ENCODE data around the gene TUBGCP6. TPM values are rescaled to one million over a fixed set of nuclear protein-coding genes. Genes with fewer than 3 reads are reported as not detected.

The TUBGCP6 gene
- total and polyA plus RNA-seq, 9 donors, result 21.4 to 35.3 (median 26.2) TPM

- H3K27ac ChIP-seq (ENCODE audit: low read length), result no peak within 1 kb of the TSS
- H3K9me3 ChIP-seq (replicated peaks; ENCODE audit: control insufficient read depth, low read depth, low read length), result no peaks in the 10 kb centered on the region
- peak within 1 kb of the TSS; percentile 59 for H3K4me3 ChIP-seq (ENCODE audit: low read length)
- WGBS (ENCODE audit: insufficient coverage), result under 1% methylated on average over 78 of the region's 81 CpGs
- DNase-seq, result peak; percentile 85
- peaks cover 32% of the 10 kb centered on the region for H3K36me3 ChIP-seq (ENCODE audit: control insufficient read depth, insufficient read depth, low read length)
- no peaks in the 10 kb centered on the region for H3K27me3 ChIP-seq (ENCODE audit: control insufficient read depth, insufficient read depth, low read length)
- H3K4me1 ChIP-seq (ENCODE audit: control insufficient read depth, insufficient read depth, low read length), result peaks cover 22% of the 10 kb centered on the region
These were observed 6.0 kb upstream of the TUBGCP6 start, which contains the start of gene HDAC10 for GRCh38 chr22:50250555-50251476. HDAC10 (minus strand) TSS chr22:50251265; CDS start chr22:50251032, 233 bp downstream.

GRCh38 chr22:50250249-50250554, 5.4 kb upstream of the TUBGCP6 start:
- Histone ChIP-seq H3K36me3 (ENCODE audit: control insufficient read depth, insufficient read depth, low read length) (peaks cover 33% of the 10 kb centered on the region), H3K4me3 (ENCODE audit: low read length) (peak overlapping the region; percentile 59), H3K4me1 (ENCODE audit: control insufficient read depth, insufficient read depth, low read length) (peaks cover 27% of the 10 kb centered on the region), H3K27ac (ENCODE audit: low read length) (no peak overlapping the region), H3K27me3 (ENCODE audit: control insufficient read depth, insufficient read depth, low read length) (no peaks in the 10 kb centered on the region), H3K9me3 (replicated peaks; ENCODE audit: control insufficient read depth, low read depth, low read length) (no peaks in the 10 kb centered on the region)
- 67% methylated on average over 11 of the region's 11 CpGs for WGBS (ENCODE audit: insufficient coverage)
- DNase-seq, result no peak

- Histone ChIP-seq H3K27ac (ENCODE audit: low read length) (no peak overlapping the region), H3K36me3 (ENCODE audit: control insufficient read depth, insufficient read depth, low read length) (peaks cover 33% of the 10 kb centered on the region), H3K4me1 (ENCODE audit: control insufficient read depth, insufficient read depth, low read length) (peaks cover 27% of the 10 kb centered on the region), H3K4me3 (ENCODE audit: low read length) (peak overlapping the region; percentile 59), H3K27me3 (ENCODE audit: control insufficient read depth, insufficient read depth, low read length) (no peaks in the 10 kb centered on the region), H3K9me3 (replicated peaks; ENCODE audit: control insufficient read depth, low read depth, low read length) (no peaks in the 10 kb centered on the region)
- no peak for DNase-seq
- WGBS (ENCODE audit: insufficient coverage), result 83% methylated on average over 31 of the region's 32 CpGs
These were observed 4.8 kb upstream of the TUBGCP6 start for GRCh38 chr22:50249341-50250248.

- 79% methylated on average over 16 of the region's 29 CpGs for WGBS (ENCODE audit: insufficient coverage)
- H3K4me1 ChIP-seq (ENCODE audit: control insufficient read depth, insufficient read depth, low read length), result peaks cover 34% of the 10 kb centered on the region
- peaks cover 31% of the 10 kb centered on the region for H3K36me3 ChIP-seq (ENCODE audit: control insufficient read depth, insufficient read depth, low read length)
- H3K9me3 ChIP-seq (replicated peaks; ENCODE audit: control insufficient read depth, low read depth, low read length), result no peaks in the 10 kb centered on the region
- H3K4me3 ChIP-seq (ENCODE audit: low read length), result no peak overlapping the region
- DNase-seq, result no peak
- no peak overlapping the region for H3K27ac ChIP-seq (ENCODE audit: low read length)
- H3K27me3 ChIP-seq (ENCODE audit: control insufficient read depth, insufficient read depth, low read length), result no peaks in the 10 kb centered on the region
These were observed 3.6 kb upstream of the TUBGCP6 start for GRCh38 chr22:50248196-50249081.

GRCh38 chr22:50247748-50248147, 2.9 kb upstream of the TUBGCP6 start:
- no peak for DNase-seq
- WGBS (ENCODE audit: insufficient coverage), result 37% methylated on average over 16 of the region's 16 CpGs
- no peak overlapping the region for H3K27ac ChIP-seq (ENCODE audit: low read length)
- H3K4me3 ChIP-seq (ENCODE audit: low read length), result no peak overlapping the region
- peaks cover 31% of the 10 kb centered on the region for H3K36me3 ChIP-seq (ENCODE audit: control insufficient read depth, insufficient read depth, low read length)
- no peaks in the 10 kb centered on the region for H3K9me3 ChIP-seq (replicated peaks; ENCODE audit: control insufficient read depth, low read depth, low read length)
- peaks cover 40% of the 10 kb centered on the region for H3K4me1 ChIP-seq (ENCODE audit: control insufficient read depth, insufficient read depth, low read length)
- no peaks in the 10 kb centered on the region for H3K27me3 ChIP-seq (ENCODE audit: control insufficient read depth, insufficient read depth, low read length)

- Histone ChIP-seq H3K4me1 (ENCODE audit: control insufficient read depth, insufficient read depth, low read length) (peaks cover 49% of the 10 kb centered on the region), H3K4me3 (ENCODE audit: low read length) (no peak overlapping the region), H3K9me3 (replicated peaks; ENCODE audit: control insufficient read depth, low read depth, low read length) (no peaks in the 10 kb centered on the region), H3K27me3 (ENCODE audit: control insufficient read depth, insufficient read depth, low read length) (no peaks in the 10 kb centered on the region), H3K27ac (ENCODE audit: low read length) (no peak overlapping the region), H3K36me3 (ENCODE audit: control insufficient read depth, insufficient read depth, low read length) (peaks cover 31% of the 10 kb centered on the region)
- WGBS (ENCODE audit: insufficient coverage), result 87% methylated on average over 16 of the region's 20 CpGs
- DNase-seq, result no peak
These were observed 1.7 kb upstream of the TUBGCP6 start for GRCh38 chr22:50246242-50247175.

GRCh38 chr22:50245214-50246072, 620 bp upstream of the TUBGCP6 start:
- no peaks in the 10 kb centered on the region for H3K9me3 ChIP-seq (replicated peaks; ENCODE audit: control insufficient read depth, low read depth, low read length)
- 13% methylated on average over 43 of the region's 53 CpGs for WGBS (ENCODE audit: insufficient coverage)
- peaks cover 47% of the 10 kb centered on the region for H3K4me1 ChIP-seq (ENCODE audit: control insufficient read depth, insufficient read depth, low read length)
- H3K27me3 ChIP-seq (ENCODE audit: control insufficient read depth, insufficient read depth, low read length), result no peaks in the 10 kb centered on the region
- no peak for DNase-seq
- peak overlapping the region; percentile 93 for H3K27ac ChIP-seq (ENCODE audit: low read length)
- H3K36me3 ChIP-seq (ENCODE audit: control insufficient read depth, insufficient read depth, low read length), result peaks cover 31% of the 10 kb centered on the region
- H3K4me3 ChIP-seq (ENCODE audit: low read length), result peak overlapping the region; percentile 99

GRCh38 chr22:50243685-50244419, 971 bp downstream of the TUBGCP6 start:
- Histone ChIP-seq H3K9me3 (replicated peaks; ENCODE audit: control insufficient read depth, low read depth, low read length) (no peaks in the 10 kb centered on the region), H3K4me3 (ENCODE audit: low read length) (peak overlapping the region; percentile 99), H3K27me3 (ENCODE audit: control insufficient read depth, insufficient read depth, low read length) (no peaks in the 10 kb centered on the region), H3K4me1 (ENCODE audit: control insufficient read depth, insufficient read depth, low read length) (peaks cover 37% of the 10 kb centered on the region), H3K36me3 (ENCODE audit: control insufficient read depth, insufficient read depth, low read length) (peaks cover 41% of the 10 kb centered on the region), H3K27ac (ENCODE audit: low read length) (peak overlapping the region; percentile 93)
- 36% methylated on average over 18 of the region's 27 CpGs for WGBS (ENCODE audit: insufficient coverage)
- DNase-seq, result no peak

Measured in muscle of leg (tissue), 11 donors.